Right lobe of liver (tissue), 4 donors: ENCODE data around the gene HIF1A.

Experiments used
- CTCF ChIP-seq, 4 donors: fragments of 200-600 bp in 3 of 4; fragments of 450-650 bp in 1 of 4; IDR thresholded peaks; one replicate each; pipeline versions ENCODE4 v1.5.1 to v1.8.0; 2016 to 2022; ENCODE audit warnings: antibody characterized with exemption in 4 of 4, mild to moderate bottlenecking in 2 of 4
- POLR2A ChIP-seq: fragments of 450-650 bp; IDR thresholded peaks from one replicate; pipeline ENCODE4 v1.6.1; 2017; ENCODE audit warnings: antibody characterized with exemption, mild to moderate bottlenecking
- donor health status: DM: no; HTN: no; CAD: no.
- donor health status: DM: no; HTN: no; CAD: no.
- donor health status: DM: no; HTN: yes; CAD: no.

- TF ChIP-seq CTCF (IDR thresholded peaks at IDR 0.05), result peak; percentile 42 to 62 (median 58)
- TF ChIP-seq POLR2A, result no peak
Measured at GRCh38 chr14:61730756-61731373, 35.6 kb downstream of the HIF1A start.
